ENCODE results near the gene CLDN15.

- TF ChIP-seq HDAC2 (IDR thresholded peaks at IDR 0.05) (no peak), HOXA7 (CRISPR knock-in tag; IDR thresholded peaks at IDR 0.05) (no peak), CTCF (IDR thresholded peaks at IDR 0.05) (no peak)
These were observed 30.9 kb downstream of the CLDN15 start for GRCh38 chr7:101206665-101207042.
